Fibroblast of upper back skin (primary cell): Measurements from ENCODE around the gene PAPSS1.
A peak's percentile ranks its signal among the peaks of the same experiment; 100 is the strongest.
"Not testable (repeated sequence)": the region's sequence is repeated elsewhere in the genome, so short reads cannot be mapped to it uniquely, and the experiment has no call there.

Experiments used
- DNase-seq: peaks from one replicate; pipeline ENCODE4 v3.0.0-alpha.2; 2013

The PAPSS1 gene

DNA sequence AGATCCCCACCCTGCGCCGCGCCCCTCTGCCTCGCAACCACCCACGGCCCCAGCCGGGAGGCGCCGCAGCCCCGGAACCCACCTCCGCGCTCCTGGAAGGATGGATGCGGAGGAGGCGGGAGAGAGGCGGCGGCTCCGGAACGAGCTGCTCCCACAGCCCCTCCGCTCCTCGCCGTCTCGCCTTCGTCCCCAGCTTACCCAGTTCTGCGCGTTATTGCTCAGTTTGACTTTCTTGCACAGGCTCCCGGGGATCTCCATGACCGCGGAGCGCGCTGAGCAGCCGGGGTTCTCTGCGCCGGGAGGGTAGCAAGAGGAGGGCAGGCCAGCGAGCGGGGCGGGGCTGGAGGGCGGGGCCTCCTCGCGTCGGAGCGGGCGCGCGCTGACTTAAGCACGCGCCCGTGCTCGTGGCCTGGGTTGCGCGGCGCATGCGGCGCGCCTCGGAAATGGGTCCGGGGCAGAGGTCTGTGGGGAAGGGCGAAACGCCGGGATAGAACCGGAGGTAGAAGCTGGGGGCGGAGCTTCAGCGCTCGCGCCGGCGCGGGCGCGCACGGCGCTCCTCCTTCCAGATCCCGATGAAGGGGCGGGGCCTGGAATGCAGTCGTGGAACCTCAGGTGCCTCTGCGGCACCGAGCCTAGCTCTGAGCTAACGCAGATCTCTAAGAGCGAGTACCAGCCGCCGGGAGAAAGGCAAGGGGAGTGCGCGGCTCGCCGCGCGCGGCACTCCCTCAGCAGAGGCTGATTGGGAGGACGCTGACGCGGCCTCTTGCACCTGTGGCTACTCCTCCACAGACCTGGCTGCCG is at the start of gene PAPSS1:
Gene PAPSS1 (minus strand): TSS at position 313 of the 801 bp plus-strand sequence. CDS start 55 bp downstream, at position 258.
- DNase-seq, result peak; percentile 97

DNA sequence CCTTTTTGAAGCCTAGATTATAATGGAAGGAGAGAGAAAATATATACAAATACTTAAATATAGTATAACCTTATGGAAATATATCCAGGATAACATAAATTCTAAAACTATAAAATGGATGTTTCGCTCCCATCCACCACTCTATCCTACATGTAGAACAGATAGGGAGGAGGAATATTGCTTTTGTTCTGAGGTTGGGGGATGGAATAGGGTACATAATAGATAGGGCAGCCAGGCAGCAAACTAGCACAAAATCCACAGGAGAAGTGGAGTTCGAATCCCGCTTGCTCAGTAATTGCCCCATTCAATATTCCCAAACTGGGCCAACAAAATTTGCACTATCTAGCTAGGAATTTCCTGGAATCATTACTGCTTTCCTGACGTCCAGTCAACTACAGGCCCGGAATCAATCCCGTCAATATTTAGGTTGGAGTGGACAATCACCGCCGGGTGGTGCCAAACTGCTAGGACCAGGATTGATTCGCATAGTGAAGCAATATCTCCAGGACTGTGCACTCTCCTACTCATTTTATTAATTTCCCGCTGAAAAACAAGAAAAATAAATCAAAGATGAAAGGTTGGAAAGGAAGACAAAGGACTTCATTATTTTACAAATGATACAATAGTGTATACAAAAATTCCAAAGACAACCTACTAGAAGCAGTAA is 40.4 kb upstream of the PAPSS1 start:
- DNase-seq, result no peak

DNA sequence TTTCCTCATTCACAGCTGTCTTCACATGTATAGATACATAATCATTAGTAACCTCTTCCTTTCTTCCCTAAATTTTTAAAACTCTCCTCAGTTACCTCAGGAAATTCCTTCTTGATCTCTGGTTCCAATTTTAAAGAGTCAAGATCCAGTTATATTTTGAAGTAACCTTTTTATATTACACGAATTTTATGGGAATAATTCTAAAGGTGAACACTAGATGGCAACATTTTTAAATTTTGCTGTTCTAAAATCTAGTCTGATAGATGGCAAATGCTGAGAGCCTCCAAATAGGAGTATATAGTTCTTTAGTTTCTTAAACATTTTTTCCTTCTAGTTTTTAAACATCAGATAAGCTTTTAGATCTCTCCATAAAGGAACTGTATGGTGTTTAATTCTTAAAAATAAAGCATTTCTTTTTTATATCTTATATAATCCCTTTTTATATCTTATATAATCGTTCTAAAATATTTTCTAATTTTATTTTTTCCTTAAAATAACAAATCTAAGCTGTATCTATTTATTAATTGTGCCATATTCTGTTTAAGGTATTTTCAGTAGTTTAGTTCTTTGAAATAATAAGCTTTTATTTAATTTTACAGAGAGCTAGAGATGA is 37.9 kb upstream of the PAPSS1 start:
- DNase-seq, result peak; percentile 37

DNA sequence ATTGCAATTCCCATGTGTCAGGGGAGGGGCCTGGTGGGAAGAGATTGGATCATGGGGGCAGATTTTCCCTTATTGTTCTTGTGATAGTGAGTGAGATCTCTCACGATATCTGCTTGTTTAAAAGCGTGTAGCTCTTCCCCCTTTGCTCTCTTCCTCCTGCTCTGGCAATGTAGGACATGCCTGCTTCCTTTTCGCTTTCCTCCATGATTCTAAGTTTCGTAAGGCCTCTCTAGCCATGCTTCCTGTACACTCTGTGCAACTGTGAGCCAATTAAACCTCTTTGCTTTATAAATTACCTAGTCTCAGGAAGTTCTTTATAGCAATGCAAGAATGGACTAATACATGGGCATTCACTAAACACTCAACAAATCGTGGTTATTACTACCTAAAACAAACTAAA is 37.2 kb upstream of the PAPSS1 start:
- DNase-seq, result no peak

DNA sequence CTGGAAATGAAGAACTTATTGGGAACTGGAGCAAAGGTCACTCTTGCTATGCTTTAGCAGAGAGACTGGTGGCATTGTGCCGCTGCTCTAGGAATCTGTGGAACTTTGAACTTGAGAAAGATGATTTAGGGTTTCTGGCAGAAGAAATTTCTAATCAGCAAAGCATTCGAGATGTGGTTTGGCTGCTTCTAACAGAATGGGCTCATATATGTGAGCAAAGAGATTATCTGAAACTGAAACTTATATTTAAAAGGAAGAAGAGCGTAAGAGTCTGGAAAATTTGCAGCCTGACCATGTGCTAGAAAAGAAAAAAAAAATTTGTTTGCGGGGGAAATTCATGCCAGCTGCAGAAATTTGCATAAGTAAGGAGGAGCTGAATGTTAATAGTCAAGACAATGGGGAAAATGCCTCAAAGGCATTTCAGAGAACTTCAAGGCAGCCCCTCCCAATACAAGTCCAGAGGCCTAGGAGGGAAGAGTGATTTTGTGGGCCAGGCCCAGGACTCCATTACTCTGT is 35.9 kb upstream of the PAPSS1 start:
- DNase-seq, result peak; percentile 53

DNA sequence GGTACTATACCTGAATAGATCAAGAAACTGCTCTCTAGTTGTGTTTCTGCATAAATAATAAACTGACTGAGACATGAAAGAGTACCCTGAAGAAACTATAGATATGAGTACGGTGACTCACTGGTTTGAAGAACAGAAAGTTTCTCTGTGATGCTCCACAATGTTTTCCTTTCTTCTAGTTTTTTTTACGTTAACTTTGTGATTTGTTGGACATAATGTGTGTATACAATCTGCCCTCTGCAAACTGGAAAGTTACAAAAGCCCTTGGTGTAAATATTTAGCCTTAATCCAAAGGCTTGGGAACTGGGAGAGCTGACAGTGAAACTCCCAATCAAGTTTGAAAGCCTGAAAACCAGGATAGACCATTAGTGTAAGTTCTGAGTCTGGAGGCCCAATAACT is 31.6 kb upstream of the PAPSS1 start:
- no peak for DNase-seq

DNA sequence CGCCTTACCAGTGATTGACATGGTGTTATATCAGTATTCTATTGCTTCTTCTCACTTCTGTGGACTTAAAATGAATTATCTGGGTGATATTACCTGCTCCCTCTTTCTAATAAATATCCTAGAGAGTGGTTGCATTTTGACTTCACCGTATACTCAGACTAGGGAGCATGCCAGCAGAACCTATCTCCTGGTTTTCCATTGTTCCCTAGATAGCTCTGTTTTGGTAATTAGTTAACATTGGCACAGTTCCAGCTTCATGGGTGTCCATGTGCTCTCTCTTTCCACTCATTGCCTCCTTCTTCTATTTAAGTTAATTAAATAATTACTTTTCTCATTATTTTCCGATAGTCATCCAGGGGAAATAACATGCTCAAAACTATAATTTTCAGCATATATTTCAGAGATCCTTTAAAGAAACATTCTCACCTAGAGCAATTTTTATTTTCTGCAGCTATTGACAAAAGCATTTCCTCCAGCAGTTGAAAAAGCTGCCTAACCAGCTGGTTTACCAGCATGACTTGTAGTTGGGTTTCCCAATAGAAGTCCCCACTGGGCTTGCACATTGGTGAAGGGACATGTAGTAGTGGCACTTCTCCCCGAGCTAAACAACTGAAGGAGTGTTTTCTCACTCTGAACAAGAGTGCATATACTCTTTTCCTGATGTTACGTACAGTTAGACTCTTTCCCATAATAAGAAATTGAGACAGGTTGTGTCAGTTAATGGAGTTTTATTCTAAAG is 27.9 kb upstream of the PAPSS1 start:
- no peak for DNase-seq

DNA sequence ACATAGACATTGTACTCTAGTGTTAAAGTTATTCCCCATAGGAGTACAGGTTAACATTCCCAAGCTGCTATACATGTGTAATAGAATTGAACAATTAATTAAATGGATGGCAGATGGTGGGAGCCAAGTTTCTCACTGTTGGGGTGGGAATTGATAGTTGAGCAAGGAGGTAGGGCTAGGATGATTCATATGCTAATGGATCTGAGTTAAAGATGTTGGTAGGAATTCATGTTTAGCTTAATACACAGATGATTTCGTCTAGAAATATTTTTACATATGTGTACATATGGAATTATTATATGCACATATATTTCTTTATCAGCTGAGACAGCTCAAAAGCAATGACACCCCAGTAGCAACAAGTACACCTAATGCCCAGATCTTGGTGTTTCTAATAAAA is 26.1 kb upstream of the PAPSS1 start:
- DNase-seq, result no peak

DNA sequence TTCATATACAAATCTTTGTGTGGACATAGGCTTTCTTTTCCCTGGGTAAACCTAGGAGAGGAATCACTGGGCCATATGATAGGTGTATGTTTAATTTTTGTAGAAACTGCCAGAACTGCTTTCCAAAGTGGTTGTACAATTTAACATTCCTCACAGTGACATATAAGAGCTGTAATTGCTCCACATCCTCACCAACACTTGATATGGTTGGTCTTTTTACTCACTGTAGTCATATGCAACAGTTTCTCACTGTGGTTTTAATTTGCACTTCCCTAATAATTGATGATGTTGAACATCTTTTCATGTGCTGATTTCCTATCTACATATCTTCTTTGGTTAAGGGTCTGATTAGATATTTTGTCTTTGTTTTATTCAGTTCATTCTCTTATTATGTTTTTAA is 24.5 kb upstream of the PAPSS1 start:
- no peak for DNase-seq

DNA sequence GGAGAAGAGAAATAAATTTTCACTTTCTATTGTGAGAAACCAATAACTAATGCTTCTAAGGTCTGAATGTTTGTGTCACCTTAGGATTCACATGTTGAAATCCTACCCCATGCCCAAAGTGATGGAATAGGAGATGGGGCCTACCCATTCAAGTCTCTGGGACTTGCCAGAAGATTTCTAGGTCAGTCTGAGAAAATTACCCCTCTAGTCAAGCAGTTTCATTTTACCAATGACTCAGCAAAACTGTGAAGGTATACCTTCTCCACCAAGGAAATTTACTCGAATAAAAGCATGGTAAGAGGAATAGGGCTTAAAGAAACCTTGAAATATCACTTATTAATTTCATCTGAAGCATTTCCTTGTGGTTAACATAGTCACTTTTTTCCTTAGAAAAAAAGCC is 23.5 kb upstream of the PAPSS1 start:
- DNase-seq, result no peak

DNA sequence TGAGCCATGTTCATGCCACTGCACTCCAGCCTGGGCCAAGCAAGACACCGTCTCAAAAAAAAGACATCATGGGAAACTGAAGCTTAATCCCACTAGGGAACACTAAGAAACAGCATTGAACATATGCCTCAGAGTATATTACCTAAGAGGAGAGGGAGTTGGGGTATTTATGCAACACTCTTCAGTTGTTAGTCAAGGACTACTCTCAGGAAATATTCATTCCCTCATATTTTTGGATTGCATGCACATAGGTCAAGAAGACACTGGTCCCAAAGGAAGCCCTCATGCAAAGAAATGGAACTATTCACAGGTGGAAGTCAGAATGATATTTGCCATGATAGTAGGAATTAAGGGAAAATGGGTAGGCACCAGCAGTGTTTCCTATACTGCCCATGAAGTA is 22.8 kb upstream of the PAPSS1 start:
- DNase-seq, result no peak

DNA sequence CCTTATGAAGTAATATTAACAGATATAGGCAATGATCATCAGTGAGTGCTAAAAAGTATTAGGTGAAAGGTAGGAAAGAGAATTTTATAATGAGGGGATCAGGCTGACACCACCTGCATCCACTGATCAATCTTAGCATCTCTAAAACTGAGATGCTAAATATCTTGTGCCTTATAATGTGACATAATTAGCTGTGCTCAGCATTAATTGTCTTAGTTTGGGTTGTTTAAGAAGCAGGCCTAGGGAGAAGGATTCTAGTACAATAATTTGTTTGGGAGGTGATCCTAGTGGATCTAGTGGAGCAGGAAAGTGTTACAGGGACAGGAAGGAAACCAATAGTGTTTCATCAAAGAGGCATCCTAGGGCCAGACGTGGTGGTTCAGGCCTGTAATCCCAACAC is 22.2 kb upstream of the PAPSS1 start:
- DNase-seq, result no peak

DNA sequence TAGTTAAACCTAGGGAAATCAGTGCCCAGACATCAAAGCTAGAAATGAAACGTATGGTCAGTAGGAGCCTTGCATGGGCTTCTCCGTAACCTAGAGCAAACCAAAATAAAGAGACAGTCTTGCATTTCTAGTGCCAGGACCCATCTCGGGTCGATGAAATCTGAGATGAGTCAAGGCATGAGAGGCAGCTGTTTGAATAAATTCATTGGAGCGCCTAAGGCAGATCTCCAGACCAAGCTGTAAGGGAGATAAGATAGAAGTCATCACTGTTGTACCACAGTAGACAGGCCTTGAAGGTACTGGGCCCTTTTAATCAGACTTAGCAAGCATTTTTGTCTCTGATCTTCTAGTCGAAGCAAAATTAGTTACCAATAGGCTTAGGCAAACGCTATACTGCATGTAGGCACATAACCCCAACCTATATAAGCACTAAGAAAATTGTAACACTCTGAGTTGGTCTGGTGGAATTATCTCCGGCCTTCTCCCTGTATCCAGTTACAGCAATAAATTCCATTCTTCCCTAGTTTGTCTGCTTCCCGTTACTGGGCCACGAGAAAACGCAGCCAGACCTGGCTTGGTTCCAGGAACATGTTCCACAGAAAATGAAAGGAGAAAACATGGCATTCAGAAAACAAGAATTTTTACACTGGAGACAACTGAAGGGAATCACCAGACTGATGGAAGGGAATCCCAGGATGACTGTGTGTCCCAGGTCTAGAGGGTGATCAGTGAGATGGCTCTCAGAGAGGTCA is 21.1 kb upstream of the PAPSS1 start:
- DNase-seq, result peak; percentile 83

DNA sequence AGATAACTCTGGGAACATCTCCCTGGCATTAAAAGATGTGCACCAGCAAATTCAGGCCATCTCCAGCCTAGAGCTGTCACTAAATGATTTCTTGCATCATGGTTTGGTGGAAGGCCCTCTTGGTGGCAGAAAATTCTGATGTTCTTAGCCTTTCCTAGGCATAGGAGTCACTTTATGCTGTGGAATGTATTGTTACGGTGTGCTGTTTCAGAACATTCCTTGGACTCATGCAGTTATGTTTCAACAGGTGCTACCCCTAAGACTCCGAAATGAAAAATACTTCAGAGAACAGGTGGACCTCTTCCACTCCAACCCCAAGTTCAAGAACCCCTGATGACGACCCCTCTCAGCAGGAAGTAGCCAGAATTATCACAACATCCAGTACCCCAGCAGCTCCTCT is 20.3 kb upstream of the PAPSS1 start:
- peak; percentile 28 for DNase-seq

DNA sequence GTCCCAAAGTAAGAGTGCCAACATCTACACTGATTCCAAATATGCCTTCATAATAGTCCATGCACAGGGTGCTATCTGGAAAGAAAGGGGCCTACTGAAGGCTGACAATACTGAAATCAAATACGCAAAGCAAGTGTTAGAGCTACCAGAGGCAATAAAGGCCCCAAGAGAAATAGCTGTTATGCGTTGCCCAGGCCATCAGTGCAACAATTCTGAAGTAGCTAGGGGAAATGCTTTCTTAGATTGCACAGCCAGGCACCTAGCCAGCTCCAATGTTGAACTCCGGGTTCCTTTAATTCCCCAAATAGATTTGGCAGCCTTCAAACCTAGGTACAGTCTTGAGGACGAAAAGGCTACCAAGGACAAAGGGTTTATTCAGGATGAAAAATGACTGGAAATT is 17.4 kb upstream of the PAPSS1 start:
- no peak for DNase-seq

DNA sequence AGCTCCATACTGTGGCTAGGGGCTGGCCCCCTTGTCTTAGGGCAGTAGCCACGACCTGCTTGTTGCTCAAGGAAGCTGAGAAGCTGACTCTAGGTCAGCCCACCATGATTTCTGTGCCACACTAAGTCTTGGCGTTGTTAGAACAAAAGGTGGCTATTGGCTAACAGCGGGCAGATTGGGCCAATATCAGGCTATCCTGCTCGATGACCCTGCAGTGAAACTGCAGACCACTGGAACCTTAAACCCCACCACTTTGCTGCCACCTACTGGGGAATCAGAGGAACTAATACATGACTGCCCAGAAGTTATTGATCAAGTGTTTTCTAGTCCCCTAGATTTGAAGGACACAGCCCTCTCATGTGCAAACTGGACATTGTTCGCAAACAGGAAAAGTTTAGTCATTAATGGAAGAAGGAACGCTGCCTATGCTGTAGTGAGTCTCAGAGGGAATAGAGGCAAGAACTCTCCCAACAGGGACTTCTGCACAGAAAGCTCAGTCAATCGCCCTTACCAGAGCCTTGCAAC is 17.0 kb upstream of the PAPSS1 start:
- peak; percentile 47 for DNase-seq

DNA sequence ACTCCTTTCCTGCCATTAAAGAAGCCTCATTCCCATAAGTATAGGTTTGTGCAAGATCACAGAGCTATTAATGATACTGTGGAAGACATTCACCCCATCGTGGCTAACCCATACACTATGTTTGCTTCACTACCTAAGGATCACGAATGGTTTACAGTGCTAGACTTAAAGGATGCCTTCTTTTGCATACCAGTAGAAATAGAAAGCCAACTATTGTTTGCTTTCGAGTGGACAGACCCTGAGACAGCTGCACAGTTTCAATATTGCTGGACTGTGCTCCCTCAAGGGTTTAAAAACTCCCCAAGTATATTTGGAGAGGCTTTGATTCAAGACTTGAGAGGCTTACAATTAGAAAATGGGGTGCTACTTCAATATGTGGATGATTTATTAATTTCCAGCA is 16.0 kb upstream of the PAPSS1 start:
- DNase-seq, result no peak

DNA sequence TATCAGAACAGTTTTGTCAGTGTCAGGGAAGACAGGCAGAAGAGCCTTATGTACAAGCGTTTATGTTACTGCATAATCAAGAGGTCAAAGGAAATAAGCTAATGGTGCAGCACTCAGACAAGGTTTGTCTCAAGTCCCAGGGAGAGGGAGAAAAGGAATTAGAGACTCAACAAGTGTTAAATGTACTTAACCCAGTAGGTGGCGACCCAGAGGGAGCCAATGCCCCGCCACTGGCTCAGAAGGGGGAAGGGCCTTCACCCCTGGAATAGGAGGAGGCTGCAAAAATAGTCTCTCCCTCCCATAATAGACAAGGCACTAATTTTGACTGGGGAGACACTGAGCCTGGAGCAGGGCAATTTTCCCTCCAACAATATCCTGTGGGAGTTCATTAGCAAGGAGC is 14.1 kb upstream of the PAPSS1 start:
- no peak for DNase-seq

DNA sequence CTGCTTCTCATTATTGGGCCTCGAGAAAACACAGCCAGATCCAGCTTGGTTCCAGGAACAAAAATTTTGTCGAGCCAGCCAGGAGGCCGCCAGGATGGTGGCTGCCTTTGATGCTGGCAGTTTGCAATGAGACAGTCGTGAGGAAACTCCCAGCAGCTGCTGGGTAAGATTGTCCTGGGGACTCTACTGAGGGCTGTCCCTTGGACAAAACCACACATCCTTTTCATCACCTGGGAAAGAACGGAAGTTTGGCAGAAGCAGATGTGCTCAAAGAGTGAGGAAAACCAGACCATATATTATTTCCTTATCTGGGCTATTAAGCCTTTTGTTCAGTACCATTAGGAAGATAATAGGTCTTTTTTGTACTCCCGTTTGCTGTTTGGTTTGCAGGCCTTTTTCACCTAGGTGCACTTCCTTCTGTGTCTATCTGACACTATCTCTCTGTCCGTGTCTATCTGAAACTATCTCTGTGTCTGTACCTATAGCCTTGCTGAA is 13.4 kb upstream of the PAPSS1 start:
- DNase-seq, result no peak

DNA sequence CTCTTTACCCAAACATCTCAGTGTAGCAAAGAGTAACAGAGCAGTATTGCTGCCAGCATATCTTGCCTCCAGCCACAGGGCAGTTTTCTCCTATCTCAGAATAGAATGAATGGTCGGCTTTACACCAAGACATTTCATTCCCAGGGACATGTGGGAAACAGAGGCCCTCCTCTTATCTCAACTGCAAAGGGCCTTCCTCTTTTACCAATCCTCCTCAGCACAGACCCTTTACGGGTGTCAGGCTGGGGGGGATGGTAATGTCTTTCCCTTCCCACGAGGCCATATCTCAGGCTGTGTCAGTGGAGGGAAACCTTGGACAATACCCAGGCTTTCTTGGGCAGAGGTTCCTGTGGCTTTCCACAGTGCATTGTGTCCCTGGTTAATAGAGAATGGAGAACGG is 9.0 kb upstream of the PAPSS1 start:
- DNase-seq, result not testable (repeated sequence)

DNA sequence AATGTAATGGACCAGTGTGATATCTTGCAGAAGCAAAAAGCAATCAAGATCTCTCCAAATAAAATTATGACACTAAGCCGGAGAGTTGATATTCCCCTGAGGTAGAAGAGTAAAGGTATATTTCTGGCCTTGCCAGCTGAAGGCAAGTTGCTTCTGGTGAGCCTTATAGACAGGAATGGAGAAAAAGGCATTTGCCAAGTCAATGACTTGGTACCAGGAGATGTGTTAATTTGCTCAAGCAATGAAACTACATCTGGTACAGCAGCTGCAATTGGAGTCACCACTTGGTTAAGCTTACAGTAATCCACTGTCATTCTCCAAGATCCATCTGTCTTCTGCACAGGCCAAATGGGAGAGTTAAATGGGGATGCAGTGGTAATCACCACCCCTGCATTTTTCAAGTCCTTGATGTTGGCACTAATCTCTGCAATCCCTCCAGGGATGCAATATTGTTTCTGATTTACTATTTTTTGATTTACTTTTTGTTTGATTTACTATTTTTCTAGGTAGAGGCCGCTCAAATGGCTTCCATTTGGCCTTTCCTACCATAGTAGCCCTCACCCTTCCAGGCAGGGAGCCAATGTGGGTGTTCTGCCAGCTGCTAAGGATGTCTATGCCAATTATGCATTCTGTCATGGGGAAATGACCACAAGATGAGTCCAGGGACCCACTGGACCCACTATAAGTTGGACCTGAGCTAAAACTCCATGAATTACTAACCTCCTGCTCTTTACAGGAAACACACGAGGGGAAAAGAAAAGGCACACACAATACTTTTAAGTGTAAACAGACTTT is 6.3 kb upstream of the PAPSS1 start:
- not testable (repeated sequence) for DNase-seq
